Right lung (tissue), 5 donors: ENCODE data around the gene BBIP1. TPM values are rescaled to one million over a fixed set of nuclear protein-coding genes. Genes with fewer than 3 reads are reported as not detected.

Experiments
- polyA plus RNA-seq, 5 donors: library from polyadenylated mRNA; unstranded; fragments of 120-200 nt; gene quantifications; one replicate each; pipeline versions ENCODE4 v1.2.1 to v1.2.3, GENCODE V29; 2013; ENCODE audit warnings: inconsistent platforms in 1 of 5, low replicate concordance in 1 of 5; ENCODE audit not compliant: insufficient read length in 5 of 5, insufficient read depth in 1 of 5

BBIP1 gene
- polyA plus RNA-seq, 5 donors, result 40.9 to 62.5 (median 56.5) TPM

Other genes with a start within 250 kb of the BBIP1 start
- 100 to 1,000 TPM; 182 to 290 (median 232) TPM for gene PDCD4, start 47.3 kb downstream of the BBIP1 start, polyA plus RNA-seq
- gene SHOC2, start 424 bp upstream of the BBIP1 start, polyA plus RNA-seq, result 10 to 100 TPM; 29.4 to 43.0 (median 35.9) TPM
- under 1 TPM; 0.29 to 0.91 (median 0.33) TPM for gene ADRA2A, start 157.8 kb upstream of the BBIP1 start, polyA plus RNA-seq